Keratinocyte (primary cell): ENCODE measurements around the gene PPP1R26. TPM values are rescaled to one million over a fixed set of nuclear protein-coding genes. Genes with fewer than 3 reads are reported as not detected.
"Not testable (repeated sequence)": the region's sequence is repeated elsewhere in the genome, so short reads cannot be mapped to it uniquely, and the experiment has no call there.

Source experiments
- DNase-seq: peaks from one replicate; pipeline ENCODE4 v3.0.0-alpha.2; 2011; ENCODE audit warnings: low read depth, missing footprints, low spot score
- FAIRE-seq: peaks from 2 replicates; lab custom pipeline; 2011; peaks lifted over from hg19 to GRCh38; lab: Jason Lieb, UNC
- H2AFZ ChIP-seq: 2 replicates; pipeline ENCODE4 v1.6.0; 2012; ENCODE audit warnings: low read length, control low read depth, inconsistent platforms; ENCODE audit not compliant: control insufficient read depth
- H3K27ac ChIP-seq: 2 replicates; pipeline ENCODE4 v1.5.1; 2011; ENCODE audit warnings: low read length; ENCODE audit not compliant: control insufficient read depth, insufficient read depth
- H3K27me3 ChIP-seq: 3 replicates; pipeline ENCODE4 v1.6.0; 2011; ENCODE audit warnings: low read length; ENCODE audit not compliant: control insufficient read depth, insufficient read depth; ENCODE audit errors: extremely low read depth
- H3K36me3 ChIP-seq, 2 experiments: 2 replicates in 1 of 2; 3 replicates in 1 of 2; pipeline ENCODE4 v1.5.1; 2011; ENCODE audit warnings: low read length in 2 of 2, mild to moderate bottlenecking in 1 of 2; ENCODE audit not compliant: control insufficient read depth in 2 of 2, insufficient read depth in 2 of 2; ENCODE audit errors: extremely low read depth in 1 of 2
- H3K4me1 ChIP-seq: 3 replicates; pipeline ENCODE4 v1.5.1; 2011; ENCODE audit warnings: low read length; ENCODE audit not compliant: control insufficient read depth, insufficient read depth; ENCODE audit errors: extremely low read depth
- H3K4me2 ChIP-seq: 3 replicates; pipeline ENCODE4 v1.6.0; 2011; ENCODE audit warnings: low read depth, low read length; ENCODE audit not compliant: control insufficient read depth, insufficient read depth; ENCODE audit errors: extremely low read depth
- H3K4me3 ChIP-seq, 3 experiments: fragments of 200-600 bp in 1 of 3; sonication (generic) in 1 of 3; 2 replicates in 2 of 3; 3 replicates in 1 of 3; pipeline ENCODE4 v1.5.1; 2011 to 2016; ENCODE audit warnings: low read length in 3 of 3, mild to moderate bottlenecking in 3 of 3, control low read depth in 2 of 3, inconsistent platforms in 1 of 3, low read depth in 1 of 3, mixed read lengths in 1 of 3, mixed run types in 1 of 3, moderate library complexity in 1 of 3; ENCODE audit not compliant: control insufficient read depth in 2 of 3, insufficient read depth in 2 of 3; ENCODE audit errors: extremely low read depth in 1 of 3
- H3K79me2 ChIP-seq: 2 replicates; pipeline ENCODE4 v1.6.0; 2012; ENCODE audit warnings: low read length; ENCODE audit not compliant: control insufficient read depth, insufficient read depth
- H3K9ac ChIP-seq: 3 replicates; pipeline ENCODE4 v1.6.0; 2011; ENCODE audit warnings: low read length; ENCODE audit not compliant: control insufficient read depth, insufficient read depth; ENCODE audit errors: extremely low read depth
- H3K9me1 ChIP-seq: 3 replicates; pipeline ENCODE4 v1.6.0; 2011; ENCODE audit warnings: low read length; ENCODE audit not compliant: control insufficient read depth, insufficient read depth; ENCODE audit errors: extremely low read depth
- H3K9me3 ChIP-seq: 2 replicates; pipeline ENCODE4 v1.5.1; 2012; ENCODE audit warnings: low read depth, low read length; ENCODE audit not compliant: control insufficient read depth
- H4K20me1 ChIP-seq: 3 replicates; pipeline ENCODE4 v1.6.0; 2011; ENCODE audit warnings: low read length; ENCODE audit not compliant: control insufficient read depth, insufficient read depth; ENCODE audit errors: extremely low read depth
- CTCF ChIP-seq, 3 experiments: IDR thresholded peaks in 1 of 3; conservative IDR thresholded peaks in 1 of 3; optimal IDR thresholded peaks in 1 of 3; 2 replicates in 2 of 3; 3 replicates in 1 of 3; pipeline versions ENCODE3 to v1.5.1; 2011; ENCODE audit warnings: low read length in 3 of 3, mild to moderate bottlenecking in 3 of 3, moderate library complexity in 2 of 3, control low read depth in 1 of 3, inconsistent platforms in 1 of 3; ENCODE audit not compliant: insufficient read depth in 2 of 3; ENCODE audit errors: extremely low read depth in 1 of 3
- EZH2 ChIP-seq: IDR thresholded peaks from one replicate; pipeline ENCODE4 v1.6.1; 2012; ENCODE audit warnings: inconsistent platforms, mild to moderate bottlenecking, low read length, moderate library complexity
- dilution Hi-C: fragments of 300-500 bp; cut with MboI; formaldehyde crosslinking; loops from one replicate; pipeline ENCODE4 v1.7.0; 2020; ENCODE audit warnings: low sequenced_read_pairs; ENCODE audit not compliant: extremely low pct_ligation_motif_present
- polyA plus RNA-seq, 5 experiments: library from polyadenylated mRNA; depleted of rRNA in 3 of 5; stranded (reverse) in 3 of 5; stranded (forward) in 1 of 5; unstranded in 1 of 5; fragments of >200 nt; gene quantifications; 1 replicate in 1 of 5; 2 replicates in 3 of 5; 3 replicates in 1 of 5; pipeline versions ENCODE4 v1.2.1 to v1.2.3, GENCODE V29; 2011 to 2012; ENCODE audit warnings: missing spikeins in 2 of 5, low read depth in 1 of 5, low replicate concordance in 1 of 5

The PPP1R26 gene
- polyA plus RNA-seq, 1 donor (not counting 4 experiments of a cell fraction or from before 2014, with no cell fraction given) = 4.3 TPM

- Histone ChIP-seq H3K27me3 (peaks cover 7% of the 10 kb centered on the region), H3K27ac (no peak overlapping the region), H4K20me1 (no peaks in the 10 kb centered on the region), H3K79me2 (no peaks in the 10 kb centered on the region), H3K36me3 (no peaks in the 10 kb centered on the region), H3K4me2 (no peak overlapping the region), H3K9me1 (no peaks in the 10 kb centered on the region), H3K4me3 (no peak overlapping the region), H2AFZ (no peak overlapping the region), H3K4me1 (peaks cover 2% of the 10 kb centered on the region), H3K9me3 (no peaks in the 10 kb centered on the region), H3K9ac (no peak overlapping the region)
- no peak for DNase-seq
- TF ChIP-seq CTCF (optimal IDR thresholded peaks at IDR 0.05 in 1 of 3, IDR thresholded peaks at IDR 0.05 in 1 of 3, conservative IDR thresholded peaks at IDR 0.05 in 1 of 3; ENCODE audit: extremely low read depth in 1 of 3, insufficient read depth in 2 of 3, low read length in 3 of 3) (no peak), EZH2 (no peak)
- no peak for FAIRE-seq
- dilution Hi-C loops = no loop called here
Observed at GRCh38 chr9:135450956-135451355, 28.6 kb upstream of the PPP1R26 start.

DNA sequence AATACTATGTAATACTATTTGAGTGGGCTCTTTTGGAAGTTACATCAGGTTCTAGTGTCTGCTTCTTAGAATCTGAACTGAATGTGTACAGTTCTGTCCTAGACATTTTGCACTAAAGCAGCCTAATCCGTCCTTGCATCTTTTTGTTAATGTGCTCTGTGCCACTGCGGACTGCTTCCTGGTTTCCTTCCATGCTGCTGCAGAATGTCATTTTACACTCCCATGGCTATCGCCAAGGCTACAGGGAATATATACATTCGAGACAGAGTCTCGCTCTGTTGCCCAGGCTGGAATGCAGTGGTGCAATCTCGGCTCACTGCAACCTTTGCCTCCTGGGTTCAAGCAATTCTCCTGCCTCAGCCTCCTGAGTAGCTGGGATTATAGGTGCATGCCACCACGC lies 27.7 kb upstream of the PPP1R26 start:
- H3K36me3 ChIP-seq, H2AFZ ChIP-seq, H3K9me1 ChIP-seq, DNase-seq, H3K79me2 ChIP-seq, H4K20me1 ChIP-seq, dilution Hi-C loops, H3K4me3 ChIP-seq, H3K9ac ChIP-seq, H3K4me1 ChIP-seq, H3K9me3 ChIP-seq, H3K4me2 ChIP-seq, FAIRE-seq, H3K27ac ChIP-seq: not testable (repeated sequence)
- peaks cover 10% of the 10 kb centered on the region for H3K27me3 ChIP-seq

GRCh38 chr9:135454737-135455136 lies 24.8 kb upstream of the PPP1R26 start:
- Histone ChIP-seq H3K4me2 (no peak overlapping the region), H3K27me3 (peaks cover 5% of the 10 kb centered on the region), H3K9ac (no peak overlapping the region), H3K4me3 (no peak overlapping the region), H3K9me1 (no peaks in the 10 kb centered on the region), H3K79me2 (no peaks in the 10 kb centered on the region), H3K9me3 (no peaks in the 10 kb centered on the region), H3K27ac (no peak overlapping the region), H4K20me1 (no peaks in the 10 kb centered on the region), H2AFZ (no peak overlapping the region), H3K4me1 (no peaks in the 10 kb centered on the region), H3K36me3 (no peaks in the 10 kb centered on the region)
- DNase-seq = no peak
- dilution Hi-C loops = no loop called here
- TF ChIP-seq EZH2 (no peak), CTCF (optimal IDR thresholded peaks at IDR 0.05 in 1 of 3, IDR thresholded peaks at IDR 0.05 in 1 of 3, conservative IDR thresholded peaks at IDR 0.05 in 1 of 3; ENCODE audit: extremely low read depth in 1 of 3, insufficient read depth in 2 of 3, low read length in 3 of 3) (no peak)
- FAIRE-seq = no peak
